IPS-11a (cell line): ENCODE measurements around the gene FAM81B.
"Not testable (repeated sequence)": the region's sequence is repeated elsewhere in the genome, so short reads cannot be mapped to it uniquely, and the experiment has no call there.

Experiments
- H3K4me3 ChIP-seq: one replicate; pipeline ENCODE4 v1.5.1; 2013; ENCODE audit warnings: low read depth, low read length, control low read depth

FAM81B gene

DNA sequence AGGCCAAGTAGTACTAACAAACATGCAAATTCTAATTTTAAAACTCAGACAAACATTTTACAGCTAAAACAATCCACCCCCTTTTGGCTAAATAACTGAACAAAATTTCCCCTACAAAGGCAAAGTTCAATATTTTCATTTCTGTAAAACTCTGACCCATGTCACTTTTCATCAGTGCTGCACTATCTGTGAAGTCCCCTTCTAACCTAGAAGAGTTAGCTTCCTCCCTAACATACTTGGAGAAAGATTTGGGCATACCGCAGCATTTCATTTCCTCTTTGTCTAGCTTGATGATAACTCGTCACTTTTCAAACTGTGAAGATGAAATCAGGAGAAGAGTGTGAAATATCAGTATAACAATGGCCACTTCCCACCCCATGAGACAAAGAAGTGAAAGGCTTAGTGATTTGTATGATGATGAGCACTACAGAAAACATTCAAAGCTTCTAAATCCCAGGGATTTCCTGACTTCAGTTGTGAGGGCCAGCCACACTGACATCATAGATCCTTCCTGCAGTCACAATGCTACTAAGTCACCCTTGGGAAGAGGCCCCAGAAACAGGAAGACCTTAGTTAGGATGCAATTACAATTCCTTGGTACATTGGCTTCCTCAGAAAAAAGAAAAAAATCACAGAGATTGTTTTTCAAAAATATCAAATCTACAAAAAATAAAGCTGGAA is at the start of gene FAM81B:
TSS of gene FAM81B (plus strand) at position 555 of the 681 bp plus-strand sequence. CDS start at position 579, 24 bp downstream.
- no peak within 1 kb of the TSS for H3K4me3 ChIP-seq

DNA sequence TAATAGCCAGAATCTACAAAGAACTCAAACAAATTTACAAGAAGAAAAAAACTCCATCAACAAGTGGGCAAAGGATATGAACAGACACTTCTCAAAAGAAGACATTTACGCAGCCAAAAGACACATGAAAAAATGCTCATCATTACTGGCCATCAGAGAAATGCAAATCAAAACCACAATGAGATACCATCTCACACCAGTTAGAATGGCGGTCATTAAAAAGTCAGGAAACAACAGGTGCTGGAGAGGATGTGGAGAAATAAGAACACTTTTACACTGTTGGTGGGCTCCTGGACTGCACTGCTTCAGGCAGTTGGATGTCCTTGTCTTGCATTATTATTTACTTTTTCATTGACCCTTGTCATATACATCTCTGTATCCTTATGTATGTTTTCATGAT is 49.7 kb upstream of the FAM81B start:
- not testable (repeated sequence) for H3K4me3 ChIP-seq

GRCh38 chr5:95347506-95348120 is 43.6 kb upstream of the FAM81B start:
- no peak overlapping the region for H3K4me3 ChIP-seq

GRCh38 chr5:95350631-95351030 is 40.5 kb upstream of the FAM81B start:
- H3K4me3 ChIP-seq: no peak overlapping the region

DNA sequence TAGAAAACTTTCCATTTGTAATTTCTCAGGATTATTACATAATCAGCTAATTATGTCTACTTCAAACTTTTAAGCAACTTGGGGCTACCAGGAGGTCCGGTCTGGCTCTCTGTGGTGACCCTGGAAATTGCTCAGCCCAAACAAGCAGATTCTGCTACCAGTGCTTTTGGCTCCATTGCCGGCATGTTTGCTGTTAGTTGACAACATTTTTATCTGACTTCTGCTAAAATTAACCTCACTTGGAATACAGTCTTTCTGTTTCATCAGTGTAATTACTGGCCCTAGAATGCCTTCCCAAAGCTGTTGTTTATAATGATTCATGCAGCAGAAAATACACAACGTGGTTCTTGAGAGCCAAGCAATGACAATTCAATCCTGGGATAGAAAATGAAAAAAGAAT is 38.5 kb upstream of the FAM81B start:
- H3K4me3 ChIP-seq: no peak overlapping the region

DNA sequence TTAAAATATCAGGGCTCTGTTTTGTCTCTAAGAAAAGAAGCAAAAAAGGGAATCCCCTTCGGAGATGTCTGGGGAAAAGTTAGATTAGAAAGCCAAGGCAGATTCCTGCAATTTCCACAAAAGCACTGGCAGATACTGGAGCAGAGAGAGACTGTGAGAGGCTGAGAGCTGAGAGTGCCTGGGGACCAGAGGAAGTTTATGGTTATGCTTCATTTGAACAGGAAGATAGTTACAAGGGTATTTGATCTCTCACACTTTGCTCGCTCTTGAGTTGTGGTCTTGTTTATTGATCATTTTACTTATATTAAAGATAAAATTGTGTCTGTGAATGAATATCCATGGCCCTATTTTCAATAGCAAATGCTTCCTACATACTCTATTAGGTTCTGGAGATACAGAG is 32.8 kb upstream of the FAM81B start:
- H3K4me3 ChIP-seq: no peak overlapping the region

DNA sequence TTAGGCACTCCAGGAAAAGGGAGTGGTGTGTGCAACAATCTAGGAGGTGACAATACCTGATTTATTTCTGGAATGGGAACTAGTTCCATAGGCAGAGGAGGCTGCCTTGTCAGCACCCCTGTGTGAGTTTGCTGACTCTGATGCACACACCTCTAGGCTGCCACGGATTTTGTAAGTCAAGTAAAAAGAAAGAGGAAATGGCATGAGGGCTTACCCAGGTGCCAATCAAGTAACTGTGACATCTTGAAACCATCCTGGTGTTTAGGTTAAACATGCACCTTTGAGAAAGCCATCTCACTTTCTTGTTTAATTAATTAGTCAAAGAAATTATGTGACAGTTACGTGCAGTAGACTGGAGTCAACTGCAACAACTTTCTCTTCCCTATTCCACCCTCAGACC is 32.3 kb upstream of the FAM81B start:
- H3K4me3 ChIP-seq: no peak overlapping the region

GRCh38 chr5:95360667-95361066 is 30.5 kb upstream of the FAM81B start:
- not testable (repeated sequence) for H3K4me3 ChIP-seq

GRCh38 chr5:95365302-95366095 is 25.7 kb upstream of the FAM81B start:
- no peak overlapping the region for H3K4me3 ChIP-seq

DNA sequence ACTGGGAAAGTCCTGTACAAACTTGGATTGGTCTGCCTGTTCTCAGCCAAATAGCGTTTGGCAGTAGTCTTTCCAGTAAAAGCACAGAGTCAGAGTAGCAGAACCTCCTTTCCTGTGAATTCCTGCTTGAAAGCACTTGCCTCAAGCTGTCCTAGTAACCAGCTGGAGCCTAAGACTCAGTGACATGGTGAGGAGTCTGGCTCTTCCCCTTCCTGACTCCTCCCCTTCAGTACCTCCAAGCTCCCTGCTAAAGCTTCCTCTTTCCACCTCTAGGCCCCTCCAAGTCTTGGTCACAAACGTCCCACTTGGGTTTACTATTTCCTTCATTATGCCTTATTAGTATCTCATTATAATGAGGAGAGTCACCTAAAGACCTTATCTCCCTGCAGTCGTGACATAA is 21.4 kb upstream of the FAM81B start:
- H3K4me3 ChIP-seq: no peak overlapping the region

DNA sequence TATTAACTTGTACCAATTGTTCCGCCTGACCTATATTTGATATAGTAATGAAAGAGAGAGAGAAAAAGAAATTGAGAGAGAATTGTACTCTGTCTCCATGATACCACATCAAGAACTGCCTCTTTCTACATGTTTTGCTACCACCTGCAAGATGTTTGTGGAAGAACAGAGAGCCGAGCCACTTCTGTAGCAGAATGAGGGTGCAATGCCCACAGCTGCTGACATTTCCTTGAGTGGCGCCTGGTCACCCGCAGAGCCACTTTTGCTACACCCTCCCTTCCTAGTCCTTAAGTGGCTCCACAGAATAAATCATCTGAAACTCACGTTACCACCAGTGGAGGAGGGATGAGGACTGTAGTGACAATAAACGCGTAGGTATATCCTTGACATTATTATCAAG is 17.1 kb upstream of the FAM81B start:
- H3K4me3 ChIP-seq: no peak overlapping the region

DNA sequence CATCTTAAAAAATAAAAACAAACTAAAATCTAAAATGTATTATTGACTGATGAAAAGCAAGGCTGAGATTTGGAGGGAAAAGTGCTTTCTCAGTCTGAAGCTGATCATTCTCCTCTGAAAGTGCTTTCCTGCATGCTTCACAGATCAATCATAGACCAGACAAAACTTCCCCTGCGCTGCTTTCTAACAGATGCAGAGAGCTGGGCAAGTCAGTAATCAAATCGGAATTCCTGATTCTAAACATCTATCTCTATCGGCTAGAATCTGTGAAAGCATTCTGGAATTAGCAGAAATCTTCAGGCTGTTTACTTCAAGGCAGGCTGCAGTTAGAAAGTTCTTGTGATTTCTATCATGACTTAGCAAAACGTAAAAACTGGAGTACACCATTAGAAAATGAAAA is 15.6 kb upstream of the FAM81B start:
- H3K4me3 ChIP-seq: no peak overlapping the region

DNA sequence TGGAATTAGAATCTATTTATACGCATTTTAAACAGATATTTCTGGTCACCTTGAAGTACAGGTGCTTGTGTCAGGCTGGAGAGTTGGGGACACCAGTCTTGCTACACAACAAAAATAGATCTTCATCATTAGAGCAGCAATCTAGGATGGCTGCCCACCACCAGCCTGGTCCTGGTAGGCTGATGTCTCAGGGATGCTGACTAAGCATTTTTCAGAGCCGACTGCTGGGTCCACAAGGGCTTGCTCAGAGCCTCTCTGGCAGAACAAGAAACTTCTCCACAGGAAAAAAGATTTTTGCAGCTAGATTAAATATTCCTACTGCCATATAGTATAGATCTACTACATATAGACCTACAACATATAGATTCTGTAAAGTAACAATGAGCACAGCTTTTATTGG is 12.0 kb upstream of the FAM81B start:
- H3K4me3 ChIP-seq: no peak overlapping the region

GRCh38 chr5:95380103-95380628 is 11.0 kb upstream of the FAM81B start:
- H3K4me3 ChIP-seq: no peak overlapping the region

- no peak overlapping the region for H3K4me3 ChIP-seq
Measured at GRCh38 chr5:95382801-95383200, 8.4 kb upstream of the FAM81B start.

- no peak overlapping the region for H3K4me3 ChIP-seq
Measured at GRCh38 chr5:95384485-95385213, 6.5 kb upstream of the FAM81B start.

- no peak overlapping the region for H3K4me3 ChIP-seq
Measured at GRCh38 chr5:95385334-95385733, 5.8 kb upstream of the FAM81B start.

DNA sequence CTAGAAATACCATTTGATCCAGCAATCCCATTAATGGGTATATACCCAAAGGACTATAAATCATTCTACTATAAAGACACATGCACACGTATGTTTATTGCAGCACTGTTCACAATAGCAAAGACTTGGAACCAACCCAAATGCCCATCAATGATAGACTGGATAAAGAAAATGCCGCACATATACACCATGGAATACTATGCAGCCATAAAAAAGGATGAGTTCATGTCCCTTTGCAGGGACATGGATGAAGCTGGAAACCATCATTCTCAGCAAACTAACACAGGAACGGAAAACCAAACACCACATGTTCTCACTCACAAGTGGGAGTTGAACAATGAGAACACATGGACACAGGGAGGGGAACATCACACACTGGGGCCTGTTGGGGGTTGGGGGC is 799 bp downstream of the FAM81B start:
- not testable (repeated sequence) for H3K4me3 ChIP-seq

DNA sequence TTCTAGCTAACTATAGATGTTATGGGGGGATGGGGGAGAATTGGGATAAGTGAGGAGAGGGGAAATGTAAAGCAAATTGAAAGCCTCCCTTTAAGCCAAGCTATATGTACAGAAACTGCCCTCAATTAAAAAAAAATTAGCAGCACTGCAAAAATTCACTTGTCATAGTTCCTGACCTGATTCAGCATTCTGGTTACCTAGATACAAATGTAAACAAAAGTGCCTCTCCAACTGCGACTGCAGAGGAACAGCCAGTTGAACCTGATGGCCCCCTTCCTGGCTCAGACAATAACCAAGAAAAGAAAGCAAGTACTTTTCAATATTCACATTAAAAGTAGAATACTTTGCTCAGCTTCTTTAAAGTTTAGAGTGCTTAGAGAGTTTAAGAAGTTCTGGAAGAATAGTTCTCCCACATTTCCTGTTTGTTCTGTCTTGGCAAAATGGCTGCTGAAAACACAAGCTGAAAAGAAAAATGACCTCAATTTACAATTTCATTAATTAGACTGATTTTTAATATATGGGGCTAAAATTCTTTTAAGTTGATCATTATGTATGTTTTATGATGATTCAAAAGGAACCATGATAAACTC is 1.5 kb downstream of the FAM81B start:
- no peak overlapping the region for H3K4me3 ChIP-seq

- no peak overlapping the region for H3K4me3 ChIP-seq
Measured at GRCh38 chr5:95393279-95393678, 2.1 kb downstream of the FAM81B start.

- H3K4me3 ChIP-seq: no peak overlapping the region
Measured at GRCh38 chr5:95398989-95399388, 7.8 kb downstream of the FAM81B start.
